WTC11 (cell line): ENCODE data around the gene ADGRV1. TPM values are rescaled to one million over a fixed set of nuclear protein-coding genes. Genes with fewer than 3 reads are reported as not detected.

Source experiments
- ATAC-seq: fragments of 200-7000 bp; cut with Tn5 transposase; 2 replicates; pipeline ENCODE4 v1.10.0; 2021; ENCODE audit warnings: mild to moderate bottlenecking, moderate library complexity
- CTCF ChIA-PET: fragments of 300-600 bp; sonication (Branson Sonifier 250); formaldehyde crosslinking; loops from one replicate; lab custom pipeline; 2021; ENCODE audit warnings: antibody characterized with exemption; lab: Charles Lee
- POLR2A ChIA-PET: fragments of 350-600 bp; sonication (Branson Sonifier 250); formaldehyde crosslinking; loops from one replicate; lab custom pipeline; 2021; ENCODE audit warnings: antibody characterized with exemption; lab: Charles Lee
- DNase-seq: peaks from one replicate; pipeline ENCODE4 v3.0.0; 2021; ENCODE audit warnings: low spot score
- H3K27ac Mint-ChIP-seq: 2 replicates; pipeline ENCODE4 v1.8.0; 2021; ENCODE audit warnings: mixed read lengths
- H3K27me3 Mint-ChIP-seq: 2 replicates; pipeline ENCODE4 v1.8.0; 2021; ENCODE audit warnings: low read depth, mild to moderate bottlenecking, moderate library complexity, mixed read lengths
- H3K36me3 Mint-ChIP-seq: 2 replicates; pipeline ENCODE4 v1.8.0; 2021; ENCODE audit warnings: mixed read lengths
- H3K4me1 Mint-ChIP-seq: 2 replicates; pipeline ENCODE4 v1.8.0; 2022; ENCODE audit warnings: mixed read lengths
- H3K4me3 Mint-ChIP-seq: 2 replicates; pipeline ENCODE4 v1.8.0; 2021; ENCODE audit warnings: mild to moderate bottlenecking, moderate library complexity, mixed read lengths
- H3K9me3 Mint-ChIP-seq: 2 replicates; pipeline ENCODE4 v1.8.0; 2021; ENCODE audit warnings: mixed read lengths
- ELF4 ChIP-seq: sonication (generic); formaldehyde crosslinking; IDR thresholded peaks from 2 replicates; pipeline ENCODE4 v1.8.1; 2022; ENCODE audit warnings: low read depth, mild to moderate bottlenecking, moderate library complexity, missing genetic modification reagents
- ESRRA ChIP-seq: sonication (generic); formaldehyde crosslinking; IDR thresholded peaks from 2 replicates; pipeline ENCODE4 v1.8.1; 2022; ENCODE audit warnings: mild to moderate bottlenecking, missing genetic modification reagents, borderline replicate concordance
- GTF2I ChIP-seq: fragments of 250-450 bp; sonication (Bioruptor Pico); conservative IDR thresholded peaks from 2 replicates; pipeline ENCODE4 v1.4.0; 2021; ENCODE audit warnings: mild to moderate bottlenecking
- JAZF1 ChIP-seq: fragments of 250-450 bp; sonication (Bioruptor Pico); IDR thresholded peaks from 2 replicates; pipeline ENCODE4 v1.9.0; 2021; ENCODE audit warnings: moderate library complexity, mild to moderate bottlenecking, inconsistent platforms
- JUN ChIP-seq: sonication (generic); formaldehyde crosslinking; IDR thresholded peaks from 2 replicates; pipeline ENCODE4 v1.8.0; 2023; ENCODE audit warnings: mild to moderate bottlenecking, missing genetic modification reagents
- KAT7 ChIP-seq: sonication (generic); formaldehyde crosslinking; IDR thresholded peaks from 2 replicates; pipeline ENCODE4 v1.8.1; 2023; ENCODE audit warnings: missing genetic modification reagents, mild to moderate bottlenecking, borderline replicate concordance
- MXD4 ChIP-seq: fragments of 250-450 bp; sonication (Bioruptor Pico); IDR thresholded peaks from 2 replicates; pipeline ENCODE4 v1.8.0; 2021; ENCODE audit warnings: mild to moderate bottlenecking, moderate library complexity, borderline replicate concordance
- MYBL2 ChIP-seq: sonication (generic); formaldehyde crosslinking; IDR thresholded peaks from 2 replicates; pipeline ENCODE4 v1.8.1; 2023; ENCODE audit warnings: mild to moderate bottlenecking, moderate library complexity, missing genetic modification reagents
- NR1H2 ChIP-seq: sonication (generic); formaldehyde crosslinking; IDR thresholded peaks from 2 replicates; pipeline ENCODE4 v1.9.0; 2021; ENCODE audit warnings: mild to moderate bottlenecking, moderate library complexity, missing genetic modification reagents
- PRRX2 ChIP-seq: fragments of 250-450 bp; sonication (Bioruptor Pico); IDR thresholded peaks from 2 replicates; pipeline ENCODE4 v1.8.0; 2021; ENCODE audit warnings: mild to moderate bottlenecking
- RELA ChIP-seq: sonication (generic); formaldehyde crosslinking; IDR thresholded peaks from 2 replicates; pipeline ENCODE4 v1.8.1; 2022; ENCODE audit warnings: missing genetic modification reagents, mild to moderate bottlenecking, borderline replicate concordance
- RORB ChIP-seq: fragments of 250-450 bp; sonication (Bioruptor Pico); IDR thresholded peaks from 2 replicates; pipeline ENCODE4 v1.9.0; 2021; ENCODE audit warnings: mild to moderate bottlenecking
- SOX15 ChIP-seq: fragments of 250-450 bp; sonication (Bioruptor Pico); IDR thresholded peaks from 2 replicates; pipeline ENCODE4 v1.9.0; 2021; ENCODE audit warnings: mild to moderate bottlenecking
- TP53 ChIP-seq: sonication (generic); formaldehyde crosslinking; IDR thresholded peaks from 2 replicates; pipeline ENCODE4 v1.8.1; 2023; ENCODE audit warnings: mild to moderate bottlenecking, missing genetic modification reagents
- ZNF219 ChIP-seq: sonication (generic); formaldehyde crosslinking; IDR thresholded peaks from 2 replicates; pipeline ENCODE4 v1.8.0; 2023; ENCODE audit warnings: missing genetic modification reagents, mild to moderate bottlenecking, borderline replicate concordance
- ZNF416 ChIP-seq: fragments of 250-450 bp; sonication (Bioruptor Pico); IDR thresholded peaks from 2 replicates; pipeline ENCODE4 v1.9.0; 2021; ENCODE audit warnings: mild to moderate bottlenecking, inconsistent platforms
- total RNA-seq: library from RNA; stranded (reverse); gene quantifications from 3 replicates; pipeline ENCODE4 v1.2.3, GENCODE V29; 2021
- TF ChIP-seq, protein P1 (sequence below): sonication (generic); formaldehyde crosslinking; IDR thresholded peaks from 2 replicates; pipeline ENCODE4 v1.8.1; 2022; ENCODE audit warnings: missing genetic modification reagents, borderline replicate concordance
- TF ChIP-seq, protein P2 (sequence below): sonication (generic); formaldehyde crosslinking; IDR thresholded peaks from 2 replicates; pipeline ENCODE4 v1.8.1; 2023; ENCODE audit warnings: mild to moderate bottlenecking, missing genetic modification reagents, borderline replicate concordance
- TF ChIP-seq, protein P3 (sequence below): sonication (generic); formaldehyde crosslinking; IDR thresholded peaks from 2 replicates; pipeline ENCODE4 v1.8.0; 2022; ENCODE audit warnings: mild to moderate bottlenecking, missing genetic modification reagents
- TF ChIP-seq, protein P4 (sequence below): sonication (generic); formaldehyde crosslinking; IDR thresholded peaks from 2 replicates; pipeline ENCODE4 v1.8.1; 2023; ENCODE audit warnings: mild to moderate bottlenecking, missing genetic modification reagents
- TF ChIP-seq, protein P5 (sequence below): fragments of 200-600 bp; IDR thresholded peaks from 2 replicates; pipeline ENCODE4 v1.8.0; 2022; ENCODE audit warnings: antibody characterized with exemption
- TF ChIP-seq, protein P6 (sequence below): sonication (generic); formaldehyde crosslinking; IDR thresholded peaks from 2 replicates; pipeline ENCODE4 v1.8.0; 2022; ENCODE audit warnings: mild to moderate bottlenecking, missing genetic modification reagents
- TF ChIP-seq, protein P7 (sequence below): fragments of 250-450 bp; sonication (Bioruptor Pico); conservative IDR thresholded peaks from 2 replicates; pipeline ENCODE4 v1.9.0; 2021; ENCODE audit warnings: mild to moderate bottlenecking

The ADGRV1 gene
- total RNA-seq, 1 experiment from 2014 or later = 74.5 TPM

DNA sequence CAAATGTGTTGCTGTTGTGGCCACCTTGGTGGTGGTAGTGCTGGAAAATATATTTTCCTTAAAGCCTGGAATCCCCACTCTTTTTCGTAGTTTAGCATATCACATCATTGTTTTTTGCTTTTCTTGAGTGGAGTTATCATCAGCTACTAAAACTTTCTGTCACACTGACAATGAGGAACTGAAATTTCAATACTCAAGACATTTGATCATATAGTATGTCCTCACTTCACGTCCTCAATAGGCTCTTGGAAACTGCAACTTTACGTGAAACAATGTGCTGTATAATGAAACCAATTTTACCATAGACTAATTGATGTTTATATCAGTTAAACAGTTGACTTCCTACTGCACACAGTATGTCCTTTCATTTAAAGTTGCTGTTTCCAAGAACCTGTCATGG, 265.8 kb downstream of the ADGRV1 start (continued):
- no peak for TF ChIP-seq GTF2I (CRISPR knock-in tag)
- TF ChIP-seq, protein P1, sequence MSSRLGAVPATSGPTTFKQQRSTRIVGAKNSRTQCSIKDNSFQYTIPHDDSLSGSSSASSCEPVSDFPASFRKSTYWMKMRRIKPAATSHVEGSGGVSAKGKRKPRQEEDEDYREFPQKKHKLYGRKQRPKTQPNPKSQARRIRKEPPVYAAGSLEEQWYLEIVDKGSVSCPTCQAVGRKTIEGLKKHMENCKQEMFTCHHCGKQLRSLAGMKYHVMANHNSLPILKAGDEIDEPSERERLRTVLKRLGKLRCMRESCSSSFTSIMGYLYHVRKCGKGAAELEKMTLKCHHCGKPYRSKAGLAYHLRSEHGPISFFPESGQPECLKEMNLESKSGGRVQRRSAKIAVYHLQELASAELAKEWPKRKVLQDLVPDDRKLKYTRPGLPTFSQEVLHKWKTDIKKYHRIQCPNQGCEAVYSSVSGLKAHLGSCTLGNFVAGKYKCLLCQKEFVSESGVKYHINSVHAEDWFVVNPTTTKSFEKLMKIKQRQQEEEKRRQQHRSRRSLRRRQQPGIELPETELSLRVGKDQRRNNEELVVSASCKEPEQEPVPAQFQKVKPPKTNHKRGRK = no peak
- TF ChIP-seq, protein P2, sequence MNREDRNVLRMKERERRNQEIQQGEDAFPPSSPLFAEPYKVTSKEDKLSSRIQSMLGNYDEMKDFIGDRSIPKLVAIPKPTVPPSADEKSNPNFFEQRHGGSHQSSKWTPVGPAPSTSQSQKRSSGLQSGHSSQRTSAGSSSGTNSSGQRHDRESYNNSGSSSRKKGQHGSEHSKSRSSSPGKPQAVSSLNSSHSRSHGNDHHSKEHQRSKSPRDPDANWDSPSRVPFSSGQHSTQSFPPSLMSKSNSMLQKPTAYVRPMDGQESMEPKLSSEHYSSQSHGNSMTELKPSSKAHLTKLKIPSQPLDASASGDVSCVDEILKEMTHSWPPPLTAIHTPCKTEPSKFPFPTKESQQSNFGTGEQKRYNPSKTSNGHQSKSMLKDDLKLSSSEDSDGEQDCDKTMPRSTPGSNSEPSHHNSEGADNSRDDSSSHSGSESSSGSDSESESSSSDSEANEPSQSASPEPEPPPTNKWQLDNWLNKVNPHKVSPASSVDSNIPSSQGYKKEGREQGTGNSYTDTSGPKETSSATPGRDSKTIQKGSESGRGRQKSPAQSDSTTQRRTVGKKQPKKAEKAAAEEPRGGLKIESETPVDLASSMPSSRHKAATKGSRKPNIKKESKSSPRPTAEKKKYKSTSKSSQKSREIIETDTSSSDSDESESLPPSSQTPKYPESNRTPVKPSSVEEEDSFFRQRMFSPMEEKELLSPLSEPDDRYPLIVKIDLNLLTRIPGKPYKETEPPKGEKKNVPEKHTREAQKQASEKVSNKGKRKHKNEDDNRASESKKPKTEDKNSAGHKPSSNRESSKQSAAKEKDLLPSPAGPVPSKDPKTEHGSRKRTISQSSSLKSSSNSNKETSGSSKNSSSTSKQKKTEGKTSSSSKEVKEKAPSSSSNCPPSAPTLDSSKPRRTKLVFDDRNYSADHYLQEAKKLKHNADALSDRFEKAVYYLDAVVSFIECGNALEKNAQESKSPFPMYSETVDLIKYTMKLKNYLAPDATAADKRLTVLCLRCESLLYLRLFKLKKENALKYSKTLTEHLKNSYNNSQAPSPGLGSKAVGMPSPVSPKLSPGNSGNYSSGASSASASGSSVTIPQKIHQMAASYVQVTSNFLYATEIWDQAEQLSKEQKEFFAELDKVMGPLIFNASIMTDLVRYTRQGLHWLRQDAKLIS (CRISPR knock-in tag) = no peak
- TF ChIP-seq ESRRA (CRISPR knock-in tag) = no peak
- TF ChIP-seq, protein P3, sequence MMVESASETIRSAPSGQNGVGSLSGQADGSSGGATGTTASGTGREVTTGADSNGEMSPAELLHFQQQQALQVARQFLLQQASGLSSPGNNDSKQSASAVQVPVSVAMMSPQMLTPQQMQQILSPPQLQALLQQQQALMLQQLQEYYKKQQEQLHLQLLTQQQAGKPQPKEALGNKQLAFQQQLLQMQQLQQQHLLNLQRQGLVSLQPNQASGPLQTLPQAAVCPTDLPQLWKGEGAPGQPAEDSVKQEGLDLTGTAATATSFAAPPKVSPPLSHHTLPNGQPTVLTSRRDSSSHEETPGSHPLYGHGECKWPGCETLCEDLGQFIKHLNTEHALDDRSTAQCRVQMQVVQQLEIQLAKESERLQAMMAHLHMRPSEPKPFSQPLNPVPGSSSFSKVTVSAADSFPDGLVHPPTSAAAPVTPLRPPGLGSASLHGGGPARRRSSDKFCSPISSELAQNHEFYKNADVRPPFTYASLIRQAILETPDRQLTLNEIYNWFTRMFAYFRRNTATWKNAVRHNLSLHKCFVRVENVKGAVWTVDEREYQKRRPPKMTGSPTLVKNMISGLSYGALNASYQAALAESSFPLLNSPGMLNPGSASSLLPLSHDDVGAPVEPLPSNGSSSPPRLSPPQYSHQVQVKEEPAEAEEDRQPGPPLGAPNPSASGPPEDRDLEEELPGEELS (CRISPR knock-in tag) = no peak
- TF ChIP-seq PRRX2 (CRISPR knock-in tag) = no peak
- TF ChIP-seq RORB (CRISPR knock-in tag) = no peak
- TF ChIP-seq JAZF1 (CRISPR knock-in tag) = no peak
- TF ChIP-seq, all 79 proteins: peak for 0

DNA sequence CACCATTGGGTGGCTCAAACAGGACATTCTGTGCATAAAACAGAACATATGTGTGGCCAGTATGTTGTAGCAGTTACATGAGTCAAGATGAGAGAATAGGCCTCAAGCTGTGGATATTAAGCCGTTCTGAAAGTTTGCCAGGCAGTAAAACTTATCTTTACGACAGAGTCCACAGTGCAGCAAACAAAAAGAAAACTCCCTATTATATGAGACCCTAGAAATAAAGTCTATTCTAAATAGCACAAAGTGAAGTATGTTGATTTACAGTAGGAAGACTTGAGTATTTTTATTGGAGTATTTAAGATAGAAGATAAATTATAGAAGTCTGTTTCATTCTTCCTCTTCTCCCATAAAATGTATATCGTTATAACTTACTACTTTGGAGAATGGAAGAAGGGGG, 271.5 kb downstream of the ADGRV1 start:
- TF ChIP-seq, protein P4, sequence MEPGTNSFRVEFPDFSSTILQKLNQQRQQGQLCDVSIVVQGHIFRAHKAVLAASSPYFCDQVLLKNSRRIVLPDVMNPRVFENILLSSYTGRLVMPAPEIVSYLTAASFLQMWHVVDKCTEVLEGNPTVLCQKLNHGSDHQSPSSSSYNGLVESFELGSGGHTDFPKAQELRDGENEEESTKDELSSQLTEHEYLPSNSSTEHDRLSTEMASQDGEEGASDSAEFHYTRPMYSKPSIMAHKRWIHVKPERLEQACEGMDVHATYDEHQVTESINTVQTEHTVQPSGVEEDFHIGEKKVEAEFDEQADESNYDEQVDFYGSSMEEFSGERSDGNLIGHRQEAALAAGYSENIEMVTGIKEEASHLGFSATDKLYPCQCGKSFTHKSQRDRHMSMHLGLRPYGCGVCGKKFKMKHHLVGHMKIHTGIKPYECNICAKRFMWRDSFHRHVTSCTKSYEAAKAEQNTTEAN (CRISPR knock-in tag) = no peak
- TF ChIP-seq SOX15 (CRISPR knock-in tag) = no peak
- TF ChIP-seq JUN = no peak
- no peak for TF ChIP-seq ZNF219 (CRISPR knock-in tag)
- TF ChIP-seq ZNF416 (CRISPR knock-in tag) = no peak
- TF ChIP-seq, protein P5, sequence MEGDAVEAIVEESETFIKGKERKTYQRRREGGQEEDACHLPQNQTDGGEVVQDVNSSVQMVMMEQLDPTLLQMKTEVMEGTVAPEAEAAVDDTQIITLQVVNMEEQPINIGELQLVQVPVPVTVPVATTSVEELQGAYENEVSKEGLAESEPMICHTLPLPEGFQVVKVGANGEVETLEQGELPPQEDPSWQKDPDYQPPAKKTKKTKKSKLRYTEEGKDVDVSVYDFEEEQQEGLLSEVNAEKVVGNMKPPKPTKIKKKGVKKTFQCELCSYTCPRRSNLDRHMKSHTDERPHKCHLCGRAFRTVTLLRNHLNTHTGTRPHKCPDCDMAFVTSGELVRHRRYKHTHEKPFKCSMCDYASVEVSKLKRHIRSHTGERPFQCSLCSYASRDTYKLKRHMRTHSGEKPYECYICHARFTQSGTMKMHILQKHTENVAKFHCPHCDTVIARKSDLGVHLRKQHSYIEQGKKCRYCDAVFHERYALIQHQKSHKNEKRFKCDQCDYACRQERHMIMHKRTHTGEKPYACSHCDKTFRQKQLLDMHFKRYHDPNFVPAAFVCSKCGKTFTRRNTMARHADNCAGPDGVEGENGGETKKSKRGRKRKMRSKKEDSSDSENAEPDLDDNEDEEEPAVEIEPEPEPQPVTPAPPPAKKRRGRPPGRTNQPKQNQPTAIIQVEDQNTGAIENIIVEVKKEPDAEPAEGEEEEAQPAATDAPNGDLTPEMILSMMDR = no peak
- TF ChIP-seq, protein P6, sequence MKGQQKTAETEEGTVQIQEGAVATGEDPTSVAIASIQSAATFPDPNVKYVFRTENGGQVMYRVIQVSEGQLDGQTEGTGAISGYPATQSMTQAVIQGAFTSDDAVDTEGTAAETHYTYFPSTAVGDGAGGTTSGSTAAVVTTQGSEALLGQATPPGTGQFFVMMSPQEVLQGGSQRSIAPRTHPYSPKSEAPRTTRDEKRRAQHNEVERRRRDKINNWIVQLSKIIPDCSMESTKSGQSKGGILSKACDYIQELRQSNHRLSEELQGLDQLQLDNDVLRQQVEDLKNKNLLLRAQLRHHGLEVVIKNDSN (CRISPR knock-in tag) = no peak
- TF ChIP-seq TP53 = no peak
- no peak for TF ChIP-seq MYBL2
- no peak for TF ChIP-seq KAT7 (CRISPR knock-in tag)
- TF ChIP-seq MXD4 = no peak
- TF ChIP-seq ESRRA (CRISPR knock-in tag) = no peak
- no peak for TF ChIP-seq ELF4 (CRISPR knock-in tag)
- TF ChIP-seq RELA (CRISPR knock-in tag) = no peak
- no peak for TF ChIP-seq NR1H2 (CRISPR knock-in tag)
- TF ChIP-seq, protein P7, sequence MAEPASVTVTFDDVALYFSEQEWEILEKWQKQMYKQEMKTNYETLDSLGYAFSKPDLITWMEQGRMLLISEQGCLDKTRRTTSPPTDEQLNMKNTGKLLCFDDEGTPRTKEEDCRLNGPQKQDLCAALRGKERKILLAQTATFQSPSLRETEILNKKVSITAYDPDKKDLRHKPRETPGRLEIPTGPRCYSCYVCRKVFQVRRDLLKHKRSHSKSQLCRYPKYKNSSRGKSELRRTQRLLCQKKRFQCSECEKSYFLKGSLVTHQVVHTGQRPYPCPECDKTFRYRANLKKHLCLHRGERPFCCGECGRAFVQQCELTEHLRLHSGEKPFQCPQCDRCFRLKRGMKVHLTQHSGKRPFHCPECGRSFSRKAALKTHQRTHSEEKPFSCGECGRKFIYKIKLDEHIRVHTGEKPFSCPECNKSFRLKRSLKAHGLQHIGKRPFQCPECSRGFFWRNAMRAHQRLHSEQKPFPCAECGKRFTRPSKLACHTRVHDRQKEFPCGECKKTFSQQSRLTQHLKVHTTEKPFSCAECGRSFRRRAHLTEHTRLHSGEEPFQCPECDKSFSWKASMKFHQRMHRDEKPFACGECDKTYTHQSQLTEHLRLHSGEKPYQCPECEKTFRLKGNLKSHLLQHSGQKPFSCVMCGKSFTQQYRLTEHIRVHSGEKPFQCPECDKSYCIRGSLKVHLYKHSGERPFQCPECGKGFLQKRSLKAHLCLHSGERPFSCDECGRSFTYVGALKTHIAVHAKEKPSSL (CRISPR knock-in tag) = no peak
- TF ChIP-seq, all 79 proteins: peak for 0

More for the DNA sequence above, 271.5 kb downstream of the ADGRV1 start:
- no peak overlapping the region for H3K27ac Mint-ChIP-seq
- H3K4me3 Mint-ChIP-seq = no peak overlapping the region
- no peaks in the 10 kb centered on the region for H3K27me3 Mint-ChIP-seq
- peaks cover 5% of the 10 kb centered on the region for H3K9me3 Mint-ChIP-seq
- ATAC-seq (no peak), DNase-seq (no peak)
- CTCF ChIA-PET = no interaction called here
- H3K4me1 Mint-ChIP-seq = no peaks in the 10 kb centered on the region
- POLR2A ChIA-PET = no interaction called here
- peaks cover 29% of the 10 kb centered on the region for H3K36me3 Mint-ChIP-seq
